ENCODE measurements around the gene USP3.
"Not testable (repeated sequence)": the region's sequence is repeated elsewhere in the genome, so short reads cannot be mapped to it uniquely, and the experiment has no call there.

USP3 gene

DNA sequence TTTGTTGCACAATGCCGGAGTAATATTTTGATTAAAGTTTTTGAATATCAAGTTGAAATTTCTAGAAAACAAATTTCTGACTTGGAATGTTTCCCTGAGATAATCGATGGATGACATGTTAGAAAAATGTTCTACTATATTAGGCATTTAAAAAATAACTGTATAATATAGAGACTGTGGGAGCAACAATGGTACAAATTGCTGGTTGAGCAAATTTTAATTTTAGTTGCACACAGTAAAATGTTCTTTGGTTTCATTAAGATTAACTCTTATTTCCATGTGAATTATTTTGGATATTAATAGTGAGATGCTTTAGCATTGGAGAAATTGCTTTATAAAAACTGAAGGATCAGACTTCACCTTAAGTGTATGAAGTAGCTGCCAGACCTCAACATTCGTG lies 9.3 kb downstream of the USP3 start:
- no peak for DNase-seq

DNA sequence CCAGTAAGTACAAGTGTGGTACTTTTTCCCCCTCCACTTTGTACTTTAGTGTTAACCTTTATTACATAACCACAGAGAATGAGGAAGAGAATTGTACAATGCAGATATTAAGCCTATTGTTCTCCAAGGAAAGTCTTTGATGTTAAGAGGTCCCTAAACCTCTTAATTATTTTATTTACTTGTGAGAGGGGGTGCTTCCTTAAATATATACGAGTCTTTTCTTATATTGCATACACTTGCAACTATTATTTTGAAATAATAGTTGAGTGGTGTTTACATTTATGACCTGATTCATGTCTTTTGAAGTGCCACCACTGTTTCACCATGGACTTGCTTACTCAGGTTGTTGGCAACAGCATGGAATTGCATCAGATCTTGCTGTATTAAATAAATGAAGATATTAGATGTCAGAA lies 10.1 kb downstream of the USP3 start:
- peak in 1 of 2 donors; percentile 36 for DNase-seq

DNA sequence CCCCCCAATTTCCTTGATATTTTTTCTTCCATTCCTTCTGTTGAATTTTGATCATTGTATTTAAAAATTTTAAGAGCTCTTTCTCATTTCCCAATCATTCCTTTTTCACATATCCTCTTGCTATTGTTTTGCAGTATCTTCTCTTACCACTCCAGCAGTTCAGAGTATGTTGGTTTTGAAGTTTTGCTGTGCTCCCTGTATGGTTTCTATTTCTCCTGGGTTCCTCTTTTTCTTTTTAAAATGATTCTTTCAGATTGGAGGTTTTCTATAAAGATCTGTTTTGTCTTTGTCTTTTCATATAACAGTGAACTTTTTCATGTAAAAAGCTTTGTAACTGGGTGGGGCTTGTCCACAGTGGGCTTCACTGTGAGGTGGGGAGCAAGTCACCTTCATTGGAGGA lies 12.8 kb downstream of the USP3 start:
- DNase-seq = no peak

DNA sequence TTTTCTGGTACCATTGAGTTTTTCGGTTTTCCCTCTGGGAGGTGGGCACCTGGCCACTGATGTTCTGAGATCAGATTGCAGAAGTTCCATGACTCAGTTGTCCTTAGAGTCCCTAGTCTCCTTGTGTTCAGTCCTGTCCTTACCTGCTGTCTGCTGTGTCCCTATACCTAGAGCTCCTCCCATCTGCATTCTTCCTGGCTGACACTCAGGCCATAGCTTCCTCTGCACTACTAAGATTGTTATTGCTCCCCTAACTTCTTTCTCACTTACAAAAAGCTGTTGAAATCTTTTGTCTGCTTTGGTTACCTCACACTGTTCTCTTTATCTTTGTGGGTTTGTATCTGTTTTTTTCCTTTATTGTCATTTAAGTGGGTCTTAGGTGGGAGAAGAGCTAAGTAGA lies 13.2 kb downstream of the USP3 start:
- DNase-seq = peak in 1 of 2 donors; percentile 27

DNA sequence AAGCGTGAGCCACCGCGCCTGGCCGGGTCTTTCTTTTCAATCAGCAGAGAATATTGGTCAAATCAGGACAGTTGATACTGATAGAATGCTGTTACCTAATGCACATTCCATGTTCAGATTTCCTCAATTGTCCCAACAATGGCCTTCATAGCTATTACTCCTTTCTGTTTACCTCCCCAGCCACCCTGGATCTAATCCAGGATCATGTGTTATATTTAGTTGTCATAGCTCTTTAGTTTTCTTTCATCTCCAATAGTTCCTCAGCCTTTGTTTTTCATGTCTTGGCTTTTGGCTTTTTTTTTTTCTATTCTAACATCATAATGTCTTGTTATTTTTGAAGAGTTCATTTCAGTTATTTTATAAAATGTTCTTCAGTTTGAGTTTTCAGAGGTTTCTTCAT lies 14.6 kb downstream of the USP3 start:
- no peak for DNase-seq

DNA sequence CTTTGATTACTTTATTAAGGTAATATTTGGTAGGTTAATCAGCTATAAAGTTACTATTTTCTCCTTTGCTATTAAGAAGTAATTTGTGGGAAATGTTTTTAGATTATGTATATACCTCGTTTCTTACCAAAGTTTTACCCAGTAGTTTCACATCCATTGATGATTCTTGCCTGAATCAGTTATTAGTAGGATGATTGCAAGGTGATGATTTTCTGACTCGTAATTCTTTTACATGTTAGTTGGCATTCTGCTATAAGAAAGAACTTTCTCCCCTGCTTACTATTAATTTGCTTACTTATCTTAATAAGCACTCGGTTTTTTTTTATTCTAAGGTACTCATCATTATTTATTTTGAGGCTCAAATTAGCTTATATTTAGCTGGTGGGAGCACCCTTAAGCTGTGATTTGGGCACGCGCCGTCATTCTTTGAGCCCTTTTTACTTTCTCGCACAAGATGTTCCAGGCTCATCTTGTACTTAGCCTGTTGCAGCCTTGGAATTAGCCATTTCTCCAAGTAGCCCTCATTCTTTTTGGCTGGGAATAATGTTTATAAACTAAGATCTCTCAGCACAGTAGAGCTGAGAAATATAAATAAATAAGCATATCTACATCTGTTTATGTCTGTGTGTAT lies 15.3 kb downstream of the USP3 start:
- DNase-seq = no peak

DNA sequence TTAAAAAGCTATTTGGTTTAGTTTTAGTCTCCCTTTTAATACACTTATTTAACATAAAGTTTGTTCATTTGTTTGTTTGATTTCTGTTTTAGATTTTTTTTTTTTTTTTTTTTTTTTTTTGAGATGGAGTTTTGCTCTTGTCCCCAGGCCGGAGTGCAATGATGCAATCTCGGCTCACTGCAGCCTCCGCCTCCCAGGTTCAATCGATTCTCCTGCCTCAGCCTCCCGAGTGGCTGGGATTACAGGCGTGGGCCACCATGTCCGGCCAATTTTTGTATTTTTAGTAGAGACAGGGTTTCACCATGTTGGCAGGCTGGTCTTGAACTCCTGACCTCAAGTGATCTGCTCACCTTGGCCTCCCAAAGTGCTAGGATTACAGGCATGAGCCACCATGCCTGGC lies 16.1 kb downstream of the USP3 start:
- not testable (repeated sequence) for DNase-seq

DNA sequence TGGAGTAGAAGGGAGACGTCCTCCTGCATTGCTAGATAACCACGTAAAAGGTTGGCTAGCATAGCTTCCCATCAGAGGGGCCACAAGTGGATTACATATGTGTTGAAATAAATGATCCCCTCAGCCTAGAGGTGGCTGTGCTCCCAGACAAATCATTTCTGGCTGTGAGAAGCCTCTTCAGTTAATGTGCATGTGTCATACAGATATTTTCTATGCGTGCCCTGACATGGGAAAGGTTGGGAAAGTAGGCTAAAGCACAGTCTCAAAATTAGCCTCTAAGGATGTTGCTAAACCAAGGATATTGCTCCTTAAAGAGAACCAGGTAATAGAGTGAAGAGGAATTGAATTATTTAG lies 17.8 kb downstream of the USP3 start:
- DNase-seq = no peak

DNA sequence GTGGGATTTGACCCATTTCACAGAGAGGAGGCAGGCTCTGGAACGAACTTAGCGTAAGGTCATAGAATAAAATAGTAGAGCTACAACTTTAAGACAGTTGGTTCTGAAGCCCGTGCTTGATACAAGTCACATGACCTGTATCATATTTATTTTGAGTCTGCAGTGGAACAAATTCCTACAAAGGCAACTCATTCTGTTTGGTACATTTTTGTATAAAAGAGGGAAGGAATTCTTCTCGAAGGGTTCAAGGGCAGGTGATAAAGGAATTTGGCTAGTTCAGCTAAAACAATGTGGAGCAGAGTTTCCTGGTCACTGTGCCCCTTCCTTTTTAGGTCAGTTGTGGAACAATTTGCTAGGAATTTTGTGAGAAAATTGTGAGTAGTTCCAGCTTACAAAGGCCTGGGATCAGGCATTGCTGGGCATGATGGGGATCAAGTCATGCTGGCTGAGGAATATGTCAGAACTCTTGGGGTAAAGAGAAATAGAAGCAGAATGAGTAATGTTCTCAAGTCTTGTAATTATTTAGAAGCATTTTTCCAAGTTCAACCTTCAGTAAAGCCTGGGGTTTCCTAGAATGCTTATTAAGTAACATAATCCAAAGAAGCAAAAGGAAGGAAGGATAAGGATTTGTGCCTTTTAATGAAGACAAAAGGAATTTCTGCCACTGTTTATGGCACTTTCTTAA lies 19.1 kb downstream of the USP3 start:
- no peak for DNase-seq

DNA sequence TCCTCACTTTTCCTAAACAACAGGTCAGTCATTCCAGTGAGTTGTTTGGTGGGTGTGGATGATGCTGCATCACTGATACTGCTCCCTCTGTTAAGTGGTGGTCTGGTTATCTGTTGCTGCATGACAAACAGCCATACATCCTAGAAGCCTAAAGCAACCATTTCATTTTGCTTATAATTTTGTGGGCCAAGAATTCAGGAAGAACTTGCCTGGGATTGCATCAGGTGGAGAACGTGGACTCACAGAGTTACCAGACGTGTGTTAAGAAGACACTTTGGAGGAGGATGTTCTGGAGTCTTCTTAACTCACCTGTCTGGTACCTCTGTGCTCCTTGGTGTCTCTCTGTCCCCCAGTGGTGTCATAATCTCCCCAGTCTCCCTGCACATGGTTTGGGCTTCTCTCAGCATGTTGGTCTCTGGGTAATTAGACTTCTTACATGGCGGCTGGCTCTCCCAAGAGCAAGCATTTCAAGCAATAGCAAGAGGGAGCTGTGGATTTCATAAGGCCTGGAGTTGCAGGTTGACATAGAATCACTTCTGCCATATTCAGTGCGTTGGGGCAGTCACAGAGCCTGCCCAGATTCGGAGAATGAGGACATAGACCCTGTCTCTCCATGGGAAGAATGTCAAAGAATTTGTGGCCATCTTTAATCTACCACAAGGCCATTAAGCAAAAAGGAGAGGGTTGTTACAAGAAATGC lies 20.1 kb downstream of the USP3 start:
- no peak for DNase-seq

DNA sequence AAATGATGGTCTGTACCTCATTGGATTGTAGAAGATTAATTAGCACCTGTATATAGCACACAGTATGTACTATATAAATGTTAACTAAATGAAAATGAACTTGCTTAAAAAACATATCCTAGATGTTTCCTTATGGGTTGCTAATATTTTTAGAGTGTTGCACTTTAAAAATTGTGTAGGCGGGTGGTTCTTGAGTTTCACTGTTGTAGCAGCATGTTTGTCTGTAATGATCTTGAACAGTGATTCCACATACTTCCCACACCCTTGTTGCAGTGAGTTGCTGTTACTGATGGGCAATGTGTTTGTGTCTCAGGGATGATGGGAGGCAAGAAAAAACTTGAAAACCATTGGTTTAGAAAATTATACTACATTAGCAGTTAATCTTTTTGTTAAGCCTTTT lies 22.0 kb downstream of the USP3 start:
- DNase-seq = no peak

DNA sequence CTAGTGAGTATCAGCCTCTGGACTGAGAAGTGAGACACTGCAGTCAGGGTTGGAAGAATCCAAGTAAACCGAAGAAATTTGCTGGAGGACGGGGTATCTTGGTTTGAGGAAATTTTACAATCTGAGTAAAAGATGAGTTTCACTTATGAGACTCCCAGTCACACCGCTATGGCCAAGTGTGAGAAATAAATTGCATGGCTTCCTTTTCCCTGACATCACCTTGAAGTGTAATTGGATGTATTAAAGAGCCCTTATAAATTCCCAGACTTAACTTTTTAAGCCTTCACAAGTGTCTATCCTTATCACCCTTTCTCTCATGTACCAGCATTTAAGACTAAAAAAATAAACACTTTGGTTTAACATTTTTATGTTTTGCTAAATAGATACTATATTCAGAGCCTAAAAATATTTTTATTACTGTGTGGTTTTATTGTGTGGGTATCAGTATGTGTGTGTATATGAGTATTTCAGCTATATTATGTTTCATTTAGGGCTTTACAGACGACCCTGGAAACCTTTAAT lies 23.8 kb downstream of the USP3 start:
- no peak for DNase-seq

DNA sequence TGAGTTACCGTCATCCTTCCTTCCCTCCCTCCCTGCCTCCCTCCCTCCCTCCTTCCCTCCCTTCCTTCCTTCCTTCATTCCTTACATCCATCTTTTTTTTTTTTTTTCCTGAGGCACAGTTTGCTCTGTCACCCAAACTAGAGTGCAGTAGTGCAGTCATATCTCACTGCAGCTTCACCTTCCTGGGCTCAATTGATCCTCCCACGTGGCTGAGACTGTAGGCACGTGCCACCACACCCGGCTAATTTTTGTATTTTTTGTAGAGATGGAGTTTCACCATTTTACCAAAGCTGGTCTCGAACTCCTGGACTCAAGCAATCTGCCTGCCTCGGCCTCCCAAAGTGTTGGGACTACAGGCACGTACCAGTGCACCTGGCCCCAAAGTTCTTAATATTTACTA lies 25.8 kb downstream of the USP3 start:
- DNase-seq = no peak

DNA sequence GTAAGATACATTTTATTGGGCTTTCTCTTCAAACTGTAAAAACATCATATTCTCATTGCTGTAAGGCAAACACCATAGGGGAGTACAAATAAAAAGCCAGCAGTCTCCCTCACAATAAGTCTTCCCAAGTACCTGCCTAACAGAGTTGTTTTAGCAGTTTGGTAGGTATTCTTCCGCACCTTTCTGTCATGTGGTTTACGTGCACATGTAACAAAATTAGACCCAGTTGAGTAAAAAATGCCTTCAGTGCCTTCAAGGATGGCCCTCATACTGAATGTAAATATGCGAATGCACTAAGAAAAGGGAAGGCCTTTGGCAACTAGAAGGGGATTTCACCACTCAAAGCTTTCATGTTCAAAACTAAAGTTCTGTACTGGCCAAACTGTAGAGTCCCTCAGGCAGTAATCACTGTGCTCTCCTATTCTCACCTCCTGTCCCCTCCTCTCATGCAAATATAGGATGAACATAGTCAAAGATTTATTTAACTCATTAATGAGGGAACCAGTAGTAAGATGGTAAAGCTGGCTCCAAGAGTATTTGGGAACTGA lies 26.4 kb downstream of the USP3 start:
- no peak for DNase-seq

DNA sequence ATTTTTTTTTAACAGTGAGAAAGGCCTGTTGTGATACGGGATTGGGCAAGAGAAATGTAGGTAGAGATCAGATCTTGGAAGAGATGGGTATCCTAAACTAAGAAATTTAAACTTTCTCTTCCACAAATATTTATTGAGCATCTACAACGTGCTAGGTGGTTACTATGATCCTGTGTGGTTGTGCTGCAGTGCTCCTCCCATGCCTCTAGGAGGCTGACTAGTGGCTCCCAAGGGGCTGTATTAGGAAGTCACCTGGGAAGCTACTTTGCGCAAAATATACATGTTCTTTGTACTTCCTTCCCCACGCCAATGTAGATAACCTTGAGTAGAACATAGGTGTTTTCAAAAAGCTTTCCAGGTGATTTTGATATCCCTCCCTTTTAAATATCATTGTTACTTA lies 27.2 kb downstream of the USP3 start:
- no peak for DNase-seq

DNA sequence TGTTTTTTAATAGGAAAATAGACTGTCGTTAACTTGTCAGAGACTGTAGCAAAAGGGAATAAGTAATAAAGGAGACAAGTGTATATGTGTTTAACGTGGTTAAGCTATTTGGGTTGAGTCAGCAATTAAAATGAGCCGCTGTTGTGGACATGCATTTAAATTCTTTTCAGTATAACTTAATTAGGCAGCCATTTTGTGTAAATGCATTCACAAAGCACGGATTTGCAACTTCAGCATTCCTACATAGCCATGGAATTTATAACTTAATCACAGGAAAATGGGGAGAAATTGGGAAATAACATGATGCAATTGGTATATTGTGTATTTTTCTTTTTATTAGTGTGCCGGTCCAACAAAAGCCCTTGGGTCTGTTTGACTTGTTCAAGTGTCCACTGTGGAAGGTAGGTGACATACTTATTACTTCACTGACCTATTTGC lies 27.9 kb downstream of the USP3 start:
- no peak for DNase-seq

DNA sequence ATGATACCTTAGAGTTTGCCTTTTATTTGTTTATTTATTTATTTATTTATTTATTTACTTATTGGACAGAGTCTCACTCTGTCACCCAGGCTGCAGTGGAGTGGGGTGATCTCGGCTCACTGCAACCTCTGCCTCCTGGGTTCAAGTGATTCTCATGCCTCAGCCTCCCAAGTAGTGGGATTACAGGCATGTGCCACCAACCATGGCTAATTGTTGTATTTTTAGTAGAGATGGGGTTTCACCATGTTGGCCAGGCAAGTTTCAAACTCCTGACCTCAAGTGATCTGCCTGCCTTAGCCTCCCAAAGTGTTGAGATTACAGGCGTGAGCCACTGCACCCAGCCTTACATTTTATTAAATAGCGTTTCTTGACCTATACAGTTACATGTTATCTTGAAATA lies 30.5 kb downstream of the USP3 start:
- not testable (repeated sequence) for DNase-seq

DNA sequence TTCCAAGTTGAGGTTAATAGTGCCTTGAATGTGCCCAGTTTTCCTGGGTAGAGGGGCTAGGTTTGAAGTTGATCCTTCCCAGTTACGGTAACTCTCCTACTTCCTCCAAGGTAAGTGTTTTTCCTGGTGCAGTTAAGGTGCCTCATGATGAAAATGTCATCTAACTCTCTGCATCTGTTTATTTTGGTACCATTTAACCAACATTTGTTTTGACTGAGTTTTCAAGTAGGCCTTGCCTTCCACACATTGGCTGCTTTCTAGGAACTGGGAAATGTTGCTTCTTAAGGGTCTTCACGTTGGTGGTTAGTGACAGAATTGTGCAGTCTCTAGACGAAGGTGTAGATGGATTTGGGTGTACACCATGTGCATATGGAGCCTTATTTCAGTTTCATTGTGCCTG lies 31.3 kb downstream of the USP3 start:
- DNase-seq = no peak

DNA sequence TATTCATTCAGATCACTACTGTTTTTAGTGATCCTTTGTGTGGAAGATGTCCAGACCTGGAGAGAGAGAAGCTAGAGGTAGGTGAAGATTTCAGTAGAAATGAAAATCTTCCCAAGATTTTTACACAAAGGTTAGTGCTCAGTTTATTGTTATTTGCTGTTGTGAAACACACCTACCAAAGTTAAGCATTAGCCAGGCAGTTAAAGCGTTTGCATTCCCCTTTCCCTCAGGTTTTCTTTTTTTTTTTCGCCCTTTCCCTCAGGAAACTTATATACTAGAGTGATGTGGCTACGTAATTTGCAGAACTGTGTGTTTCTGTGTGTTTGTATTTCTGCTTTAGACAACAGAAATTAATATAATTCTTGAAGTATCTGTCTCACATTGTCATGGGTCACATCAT lies 34.5 kb downstream of the USP3 start:
- no peak for DNase-seq

DNA sequence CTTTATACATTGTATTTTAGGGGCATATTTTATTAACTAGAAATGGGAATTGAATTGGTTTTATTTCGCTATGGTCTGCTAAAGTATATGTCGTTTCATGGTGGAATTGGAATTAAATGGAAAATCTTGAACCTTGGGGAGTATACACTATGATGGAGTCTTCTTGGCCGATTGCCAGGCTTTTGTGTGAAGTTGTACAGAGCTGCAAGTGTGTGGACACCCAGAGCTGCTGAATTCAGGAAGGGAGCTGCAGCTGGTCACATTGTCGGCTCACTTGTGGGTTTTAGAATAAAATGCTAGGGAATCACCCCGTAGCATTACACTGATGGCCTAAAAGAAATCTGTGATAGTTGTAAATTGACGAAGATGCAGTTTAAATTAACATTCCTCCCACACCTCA lies 35.1 kb downstream of the USP3 start:
- no peak for DNase-seq

DNA sequence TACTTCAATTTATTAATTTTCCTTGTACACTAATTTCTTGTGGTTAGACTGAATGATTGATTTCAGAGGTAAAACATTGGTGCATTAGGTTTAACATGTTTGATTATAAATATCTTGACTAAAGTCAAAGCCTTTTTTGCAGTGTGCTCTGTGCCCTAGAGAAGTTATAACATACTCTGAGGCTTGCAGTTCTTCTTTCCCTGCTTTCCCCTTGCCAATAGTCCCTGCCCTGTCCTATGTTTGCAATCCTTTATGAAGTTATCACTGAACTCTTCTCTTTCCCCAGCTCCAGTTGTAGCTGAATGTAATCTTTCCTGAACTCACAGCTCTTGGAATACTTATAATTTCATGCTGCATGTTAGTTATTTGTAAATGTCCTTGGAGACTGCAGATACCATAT lies 35.6 kb downstream of the USP3 start:
- no peak for DNase-seq

DNA sequence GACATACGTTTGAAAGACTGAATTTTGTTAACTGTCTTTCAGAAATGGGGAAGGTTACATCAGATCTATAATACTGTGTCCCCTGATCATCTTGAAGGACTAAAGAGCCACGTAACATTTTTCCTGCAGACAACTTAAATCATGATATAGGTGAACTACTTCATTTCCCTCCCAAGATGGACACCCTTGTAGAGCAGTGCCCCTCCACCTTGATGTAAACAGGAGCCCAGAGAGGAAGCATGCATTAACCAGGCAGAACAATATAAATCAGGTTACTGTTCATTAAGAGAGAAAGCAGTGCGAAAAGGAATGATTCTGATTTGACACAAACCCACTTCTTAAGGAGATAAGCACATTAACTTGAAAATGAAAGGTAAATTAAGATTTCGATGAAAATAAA lies 36.1 kb downstream of the USP3 start:
- DNase-seq = no peak

DNA sequence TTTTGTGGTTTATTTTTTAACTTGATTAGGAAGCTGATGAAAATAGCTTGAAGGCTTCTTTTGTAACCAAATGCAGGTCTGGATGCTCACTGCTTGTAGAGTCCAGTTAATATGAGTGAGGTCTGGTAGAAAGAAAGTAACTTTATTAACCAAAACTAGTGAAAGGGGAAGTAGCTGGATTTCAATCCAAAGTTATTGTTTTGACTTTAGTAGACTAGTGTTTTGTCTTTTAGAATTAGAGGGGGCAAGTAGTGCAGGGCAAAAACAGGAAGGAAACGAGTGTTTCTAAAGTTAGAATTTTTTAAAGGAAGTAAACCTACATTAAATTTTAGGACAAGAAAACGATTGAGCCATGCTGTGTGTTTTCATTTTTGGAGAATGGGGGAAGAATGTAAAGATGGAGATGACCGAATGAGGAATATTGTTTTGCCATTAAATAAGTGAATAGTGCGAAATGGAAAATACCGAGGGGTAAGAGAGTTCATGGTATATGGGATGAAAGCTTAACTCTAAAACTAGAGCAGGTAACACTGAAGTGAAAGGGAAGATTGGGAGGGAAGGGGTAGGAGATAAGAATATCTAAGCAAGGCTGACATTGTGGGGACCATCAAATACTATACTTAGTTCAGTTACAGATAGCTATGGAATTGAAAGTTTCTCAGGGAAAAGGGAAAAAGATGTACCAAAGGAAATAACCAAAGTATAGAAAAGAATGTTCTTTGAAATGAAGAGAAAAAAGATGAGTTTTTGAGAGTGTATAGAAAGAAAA lies 40.0 kb downstream of the USP3 start:
- no peak for DNase-seq

Measured in CD4-positive, alpha-beta T cell treated with Interleukin-4 for 1 hour (primary cell).